ENCODE measurements around the gene RASSF8.

DNA sequence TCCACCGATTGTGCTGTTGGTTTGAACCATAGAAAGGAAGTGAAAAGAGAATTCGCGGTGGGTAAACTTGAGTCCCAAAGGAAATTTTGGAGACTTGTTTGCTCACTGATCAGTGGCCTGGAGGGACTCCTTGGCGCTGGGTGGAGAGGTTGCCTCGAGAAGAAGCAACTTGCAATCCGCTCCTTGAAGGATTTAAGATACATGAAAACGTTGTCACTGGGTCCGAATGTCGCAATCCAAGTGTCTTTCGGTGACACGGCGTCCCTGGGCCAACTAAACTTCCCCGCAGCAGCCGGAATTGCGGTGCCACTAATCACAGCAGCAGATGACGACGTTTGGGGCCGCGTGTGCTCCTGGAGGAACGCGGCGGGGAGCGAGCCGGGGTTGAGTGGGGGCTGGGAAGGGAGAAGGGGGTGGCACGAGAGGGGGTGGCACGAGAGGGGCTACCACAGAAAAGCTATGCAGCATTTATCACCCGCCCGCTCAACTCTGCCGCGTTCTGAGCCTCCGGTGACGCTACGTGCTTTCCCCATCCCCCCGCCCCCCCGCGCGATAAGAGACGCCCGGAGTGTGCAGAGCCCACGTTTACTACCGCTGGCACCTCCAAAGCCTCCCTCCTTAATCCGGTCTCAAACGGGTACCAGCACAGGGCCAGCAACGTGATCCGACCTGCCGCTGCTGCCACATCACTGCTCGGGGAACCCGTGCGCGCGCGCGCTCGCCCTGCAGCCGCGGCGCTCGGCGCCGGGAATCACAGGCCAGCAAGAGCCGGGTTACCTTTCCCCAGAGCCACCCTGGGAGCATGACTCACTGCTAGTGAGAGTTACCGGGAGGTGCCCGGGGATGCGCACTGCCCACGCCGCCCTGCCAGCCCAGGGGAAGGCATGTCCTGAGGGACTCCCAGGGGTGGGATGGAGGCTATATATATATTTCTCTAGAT, 167.2 kb downstream of the RASSF8 start:
- TF ChIP-seq, protein P1, sequence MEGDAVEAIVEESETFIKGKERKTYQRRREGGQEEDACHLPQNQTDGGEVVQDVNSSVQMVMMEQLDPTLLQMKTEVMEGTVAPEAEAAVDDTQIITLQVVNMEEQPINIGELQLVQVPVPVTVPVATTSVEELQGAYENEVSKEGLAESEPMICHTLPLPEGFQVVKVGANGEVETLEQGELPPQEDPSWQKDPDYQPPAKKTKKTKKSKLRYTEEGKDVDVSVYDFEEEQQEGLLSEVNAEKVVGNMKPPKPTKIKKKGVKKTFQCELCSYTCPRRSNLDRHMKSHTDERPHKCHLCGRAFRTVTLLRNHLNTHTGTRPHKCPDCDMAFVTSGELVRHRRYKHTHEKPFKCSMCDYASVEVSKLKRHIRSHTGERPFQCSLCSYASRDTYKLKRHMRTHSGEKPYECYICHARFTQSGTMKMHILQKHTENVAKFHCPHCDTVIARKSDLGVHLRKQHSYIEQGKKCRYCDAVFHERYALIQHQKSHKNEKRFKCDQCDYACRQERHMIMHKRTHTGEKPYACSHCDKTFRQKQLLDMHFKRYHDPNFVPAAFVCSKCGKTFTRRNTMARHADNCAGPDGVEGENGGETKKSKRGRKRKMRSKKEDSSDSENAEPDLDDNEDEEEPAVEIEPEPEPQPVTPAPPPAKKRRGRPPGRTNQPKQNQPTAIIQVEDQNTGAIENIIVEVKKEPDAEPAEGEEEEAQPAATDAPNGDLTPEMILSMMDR (conservative IDR thresholded peaks at IDR 0.05; ENCODE audit: low read length): no peak
- no peak for TF ChIP-seq EZH2phosphoT487 (IDR thresholded peaks at IDR 0.05; ENCODE audit: borderline replicate concordance)

All from Loucy (cell line).